ENCODE results near the gene ROR1. TPM values are rescaled to one million over a fixed set of nuclear protein-coding genes. Genes with fewer than 3 reads are reported as not detected.

The ROR1 gene
- total and polyA plus RNA-seq, 5 donors from 2014 or later: not detected

GRCh38 chr1:64110924-64111777 is 337.3 kb downstream of the ROR1 start:
- ATAC-seq (ENCODE audit: low read depth in 2 of 2) (no peak), DNase-seq (no peak)
- no peak overlapping the region for H3K4me3 ChIP-seq (ENCODE audit: low read depth, low read length)
- no peaks in the 10 kb centered on the region for H3K9me3 ChIP-seq (ENCODE audit: control insufficient read depth in 2 of 2, low read length in 2 of 2)
- no peak overlapping the region for H3K27ac ChIP-seq (ENCODE audit: insufficient read depth, low read length, poor library complexity, severe bottlenecking)
- no peak overlapping the region for H3K27ac Mint-ChIP-seq
- H3K4me3 Mint-ChIP-seq: no peak overlapping the region
- H3K4me1 Mint-ChIP-seq: no peaks in the 10 kb centered on the region
- peaks cover 0 to 3% (median 0%) of the 10 kb centered on the region in 7 donors for H3K9me3 Mint-ChIP-seq
- H3K36me3 Mint-ChIP-seq: no peaks in the 10 kb centered on the region
- no peaks in the 10 kb centered on the region for H3K4me1 ChIP-seq (ENCODE audit: control insufficient read depth, insufficient read depth, low read length, poor library complexity, severe bottlenecking)
- peaks cover 24% of the 10 kb centered on the region for H3K27me3 Mint-ChIP-seq
- H3K36me3 ChIP-seq (ENCODE audit: control insufficient read depth, insufficient read depth, low read length): no peaks in the 10 kb centered on the region
- H3K27me3 ChIP-seq (ENCODE audit: control insufficient read depth, insufficient read depth, low read length): no peaks in the 10 kb centered on the region

- DNase-seq: no peak
- H3K4me3 ChIP-seq (ENCODE audit: low read depth, low read length): no peak overlapping the region
- Mint-ChIP-seq H3K4me3 (no peak overlapping the region), H3K9me3 (peaks cover 0 to 3% (median 0%) of the 10 kb centered on the region in 7 donors), H3K4me1 (no peaks in the 10 kb centered on the region), H3K36me3 (no peaks in the 10 kb centered on the region), H3K27ac (no peak overlapping the region), H3K27me3 (peaks cover 18% of the 10 kb centered on the region)
- no peaks in the 10 kb centered on the region for H3K27me3 ChIP-seq (ENCODE audit: control insufficient read depth, insufficient read depth, low read length)
- H3K9me3 ChIP-seq (ENCODE audit: control insufficient read depth in 2 of 2, low read length in 2 of 2): no peaks in the 10 kb centered on the region
- ATAC-seq (ENCODE audit: low read depth in 2 of 2): no peak
- H3K36me3 ChIP-seq (ENCODE audit: control insufficient read depth, insufficient read depth, low read length): no peaks in the 10 kb centered on the region
- no peaks in the 10 kb centered on the region for H3K4me1 ChIP-seq (ENCODE audit: control insufficient read depth, insufficient read depth, low read length, poor library complexity, severe bottlenecking)
- no peak overlapping the region for H3K27ac ChIP-seq (ENCODE audit: insufficient read depth, low read length, poor library complexity, severe bottlenecking)
These were observed 338.0 kb downstream of the ROR1 start for GRCh38 chr1:64111787-64112186.

GRCh38 chr1:64112281-64112680 is 338.5 kb downstream of the ROR1 start:
- H3K4me1 Mint-ChIP-seq: no peaks in the 10 kb centered on the region
- DNase-seq: no peak
- no peaks in the 10 kb centered on the region for H3K36me3 ChIP-seq (ENCODE audit: control insufficient read depth, insufficient read depth, low read length)
- H3K27ac Mint-ChIP-seq: no peak overlapping the region
- H3K27me3 Mint-ChIP-seq: peaks cover 14% of the 10 kb centered on the region
- ATAC-seq (ENCODE audit: low read depth in 2 of 2): no peak
- H3K36me3 Mint-ChIP-seq: no peaks in the 10 kb centered on the region
- no peak overlapping the region for H3K27ac ChIP-seq (ENCODE audit: insufficient read depth, low read length, poor library complexity, severe bottlenecking)
- no peaks in the 10 kb centered on the region for H3K9me3 ChIP-seq (ENCODE audit: control insufficient read depth in 2 of 2, low read length in 2 of 2)
- H3K4me3 Mint-ChIP-seq: no peak overlapping the region
- no peak overlapping the region for H3K4me3 ChIP-seq (ENCODE audit: low read depth, low read length)
- no peaks in the 10 kb centered on the region for H3K4me1 ChIP-seq (ENCODE audit: control insufficient read depth, insufficient read depth, low read length, poor library complexity, severe bottlenecking)
- H3K9me3 Mint-ChIP-seq: peaks cover 0 to 3% (median 0%) of the 10 kb centered on the region in 7 donors
- no peaks in the 10 kb centered on the region for H3K27me3 ChIP-seq (ENCODE audit: control insufficient read depth, insufficient read depth, low read length)

GRCh38 chr1:64114012-64114525 is 340.3 kb downstream of the ROR1 start:
- DNase-seq (no peak), ATAC-seq (ENCODE audit: low read depth in 2 of 2) (no peak)
- Histone ChIP-seq H3K4me1 (ENCODE audit: control insufficient read depth, insufficient read depth, low read length, poor library complexity, severe bottlenecking) (no peaks in the 10 kb centered on the region), H3K9me3 (ENCODE audit: control insufficient read depth in 2 of 2, low read length in 2 of 2) (no peaks in the 10 kb centered on the region), H3K27ac (ENCODE audit: insufficient read depth, low read length, poor library complexity, severe bottlenecking) (no peak overlapping the region), H3K4me3 (ENCODE audit: low read depth, low read length) (no peak overlapping the region), H3K36me3 (ENCODE audit: control insufficient read depth, insufficient read depth, low read length) (no peaks in the 10 kb centered on the region), H3K27me3 (ENCODE audit: control insufficient read depth, insufficient read depth, low read length) (no peaks in the 10 kb centered on the region)
- no peaks in the 10 kb centered on the region for H3K4me1 Mint-ChIP-seq
- no peak overlapping the region for H3K4me3 Mint-ChIP-seq
- no peak overlapping the region for H3K27ac Mint-ChIP-seq
- H3K9me3 Mint-ChIP-seq: peaks cover 0 to 3% (median 0%) of the 10 kb centered on the region in 7 donors
- peaks cover 9% of the 10 kb centered on the region for H3K27me3 Mint-ChIP-seq
- no peaks in the 10 kb centered on the region for H3K36me3 Mint-ChIP-seq

GRCh38 chr1:64116537-64116936 is 342.7 kb downstream of the ROR1 start:
- ATAC-seq (ENCODE audit: low read depth in 2 of 2): no peak

GRCh38 chr1:64117492-64117891 is 343.7 kb downstream of the ROR1 start:
- no peak overlapping the region for H3K27ac ChIP-seq (ENCODE audit: insufficient read depth, low read length, poor library complexity, severe bottlenecking)
- ATAC-seq (ENCODE audit: low read depth in 2 of 2): no peak
- H3K36me3 Mint-ChIP-seq: no peaks in the 10 kb centered on the region
- no peak overlapping the region for H3K4me3 ChIP-seq (ENCODE audit: low read depth, low read length)
- no peaks in the 10 kb centered on the region for H3K4me1 Mint-ChIP-seq
- H3K27me3 ChIP-seq (ENCODE audit: control insufficient read depth, insufficient read depth, low read length): no peaks in the 10 kb centered on the region
- no peak overlapping the region for H3K27ac Mint-ChIP-seq
- no peak overlapping the region for H3K4me3 Mint-ChIP-seq
- no peak for DNase-seq
- no peaks in the 10 kb centered on the region for H3K4me1 ChIP-seq (ENCODE audit: control insufficient read depth, insufficient read depth, low read length, poor library complexity, severe bottlenecking)
- peaks cover 7% of the 10 kb centered on the region for H3K27me3 Mint-ChIP-seq
- H3K9me3 ChIP-seq (ENCODE audit: control insufficient read depth in 2 of 2, low read length in 2 of 2): no peaks in the 10 kb centered on the region
- peaks cover 0 to 3% (median 0%) of the 10 kb centered on the region in 7 donors for H3K9me3 Mint-ChIP-seq
- H3K36me3 ChIP-seq (ENCODE audit: control insufficient read depth, insufficient read depth, low read length): no peaks in the 10 kb centered on the region

More at GRCh38 chr1:64116537-64116936, 342.7 kb downstream of the ROR1 start:
- DNase-seq: no peak
- no peaks in the 10 kb centered on the region for H3K9me3 ChIP-seq (ENCODE audit: control insufficient read depth in 2 of 2, low read length in 2 of 2)
- no peak overlapping the region for H3K27ac Mint-ChIP-seq
- H3K36me3 Mint-ChIP-seq: no peaks in the 10 kb centered on the region
- H3K4me3 Mint-ChIP-seq: no peak overlapping the region
- peaks cover 0 to 3% (median 0%) of the 10 kb centered on the region in 7 donors for H3K9me3 Mint-ChIP-seq
- H3K4me3 ChIP-seq (ENCODE audit: low read depth, low read length): no peak overlapping the region
- no peaks in the 10 kb centered on the region for H3K27me3 ChIP-seq (ENCODE audit: control insufficient read depth, insufficient read depth, low read length)
- no peaks in the 10 kb centered on the region for H3K4me1 ChIP-seq (ENCODE audit: control insufficient read depth, insufficient read depth, low read length, poor library complexity, severe bottlenecking)
- peaks cover 4% of the 10 kb centered on the region for H3K27me3 Mint-ChIP-seq
- H3K36me3 ChIP-seq (ENCODE audit: control insufficient read depth, insufficient read depth, low read length): no peaks in the 10 kb centered on the region
- no peak overlapping the region for H3K27ac ChIP-seq (ENCODE audit: insufficient read depth, low read length, poor library complexity, severe bottlenecking)
- H3K4me1 Mint-ChIP-seq: no peaks in the 10 kb centered on the region

- H3K27me3 ChIP-seq (ENCODE audit: control insufficient read depth, insufficient read depth, low read length): peaks cover 4% of the 10 kb centered on the region
- DNase-seq (no peak), ATAC-seq (ENCODE audit: low read depth in 2 of 2) (no peak)
- Mint-ChIP-seq H3K4me1 (no peaks in the 10 kb centered on the region), H3K4me3 (no peak overlapping the region), H3K27ac (no peak overlapping the region), H3K27me3 (peaks cover 18% of the 10 kb centered on the region), H3K9me3 (peaks cover 0 to 2% (median 0%) of the 10 kb centered on the region in 7 donors), H3K36me3 (no peaks in the 10 kb centered on the region)
- no peaks in the 10 kb centered on the region for H3K36me3 ChIP-seq (ENCODE audit: control insufficient read depth, insufficient read depth, low read length)
- no peak overlapping the region for H3K27ac ChIP-seq (ENCODE audit: insufficient read depth, low read length, poor library complexity, severe bottlenecking)
- no peak overlapping the region for H3K4me3 ChIP-seq (ENCODE audit: low read depth, low read length)
- no peaks in the 10 kb centered on the region for H3K4me1 ChIP-seq (ENCODE audit: control insufficient read depth, insufficient read depth, low read length, poor library complexity, severe bottlenecking)
- H3K9me3 ChIP-seq (ENCODE audit: control insufficient read depth in 2 of 2, low read length in 2 of 2): no peaks in the 10 kb centered on the region
These were observed 348.1 kb downstream of the ROR1 start for GRCh38 chr1:64121766-64122385.

Measured in CD4-positive, CD25-positive, alpha-beta regulatory T cell (primary cell).